Brain microvascular endothelial cell (primary cell): ENCODE measurements around the gene ANO4.

Experiments used
- DNase-seq: peaks from one replicate; pipeline ENCODE4 v3.0.0-alpha.2; 2020
- H3K27ac ChIP-seq: fragments of 250-450 bp; sonication (Bioruptor Pico); 2 replicates; pipeline ENCODE4 v1.5.1; 2020; ENCODE audit warnings: mild to moderate bottlenecking, moderate library complexity
- H3K27me3 ChIP-seq: fragments of 250-450 bp; sonication (Bioruptor Pico); replicated peaks from 2 replicates; pipeline ENCODE4 v1.5.1; 2020; ENCODE audit warnings: mild to moderate bottlenecking
- H3K36me3 ChIP-seq: fragments of 250-450 bp; sonication (Bioruptor Pico); replicated peaks from 2 replicates; pipeline ENCODE4 v1.5.1; 2020; ENCODE audit warnings: mild to moderate bottlenecking
- H3K4me3 ChIP-seq: 2 replicates; pipeline ENCODE4 v1.5.1; 2011; ENCODE audit warnings: low read depth, mild to moderate bottlenecking, control low read depth, low read length, moderate library complexity
- CTCF ChIP-seq: IDR thresholded peaks from 2 replicates; pipeline ENCODE4 v1.5.1; 2011; ENCODE audit warnings: low read depth, mild to moderate bottlenecking, moderate library complexity, low read length, control low read depth, inconsistent platforms; ENCODE audit errors: missing control alignments
- in situ Hi-C: cut with HindIII; loops from 2 replicates; pipeline ENCODE4 v1.10.0; 2017; ENCODE audit warnings: low sequenced_read_pairs, low pct_ligation_motif_present

Gene ANO4

DNA sequence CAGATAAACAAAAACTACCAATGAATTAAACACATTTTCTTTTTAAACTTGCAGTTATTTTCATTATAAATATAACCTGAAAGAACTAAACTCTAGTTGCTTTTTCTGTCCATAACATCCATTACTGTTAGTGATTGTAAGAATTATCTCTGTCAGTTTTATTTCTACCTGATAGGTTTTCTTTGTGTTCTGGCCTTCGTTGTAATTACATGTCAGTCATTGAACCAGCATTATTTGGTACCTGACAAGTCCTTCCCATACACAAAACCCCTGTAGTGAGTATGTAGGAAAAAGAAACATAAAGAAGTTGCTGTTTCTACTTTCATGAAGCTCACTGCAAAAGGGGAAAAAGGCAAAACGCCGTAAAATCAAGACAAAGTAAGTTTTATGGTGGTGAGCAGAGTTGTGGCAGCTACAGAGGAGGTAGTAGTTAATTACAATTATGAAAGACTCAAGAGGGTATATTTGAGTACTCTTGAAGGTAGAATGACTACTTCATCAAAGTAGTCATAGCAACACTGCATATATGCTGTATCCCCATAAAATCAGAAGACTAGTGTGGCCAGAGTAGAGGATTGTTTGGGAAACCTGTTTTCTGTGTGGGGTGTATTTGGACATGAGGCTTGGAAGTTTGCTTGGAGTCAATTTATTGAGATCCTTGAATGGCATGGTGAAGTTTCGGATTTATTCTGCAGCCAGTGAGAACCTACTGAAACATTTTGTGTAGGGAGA, 312.6 kb downstream of the ANO4 start:
- no peaks in the 10 kb centered on the region for H3K36me3 ChIP-seq
- TF ChIP-seq CTCF = no peak
- in situ Hi-C loops = no loop called here
- no peak overlapping the region for H3K4me3 ChIP-seq
- no peak for DNase-seq
- H3K27me3 ChIP-seq = no peaks in the 10 kb centered on the region
- no peak overlapping the region for H3K27ac ChIP-seq

GRCh38 chr12:101108130-101108529, 313.6 kb downstream of the ANO4 start:
- H3K27ac ChIP-seq = no peak overlapping the region
- no peaks in the 10 kb centered on the region for H3K27me3 ChIP-seq
- H3K36me3 ChIP-seq = no peaks in the 10 kb centered on the region
- no peak overlapping the region for H3K4me3 ChIP-seq
- in situ Hi-C loops = no loop called here
- no peak for TF ChIP-seq CTCF
- no peak for DNase-seq

DNA sequence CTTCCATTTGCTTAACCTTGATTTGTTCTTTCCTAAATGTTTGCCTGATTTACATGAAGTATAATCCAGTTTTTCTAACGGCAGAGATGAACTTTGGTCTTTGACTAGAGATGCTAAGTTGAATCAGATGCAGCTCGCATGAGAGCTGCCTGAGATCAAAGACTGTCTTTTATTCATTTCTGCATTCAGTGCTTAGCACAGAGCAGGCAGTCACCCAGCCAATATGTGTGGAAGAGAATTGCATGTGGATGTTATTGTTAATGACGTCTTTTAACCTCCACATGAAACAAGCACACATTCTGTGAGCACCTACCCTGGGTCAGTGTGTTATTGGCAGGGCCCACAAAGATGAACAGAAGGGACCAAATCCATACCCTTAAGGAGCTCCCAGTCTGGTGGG, 316.3 kb downstream of the ANO4 start:
- in situ Hi-C loops = no loop called here
- DNase-seq = no peak
- Histone ChIP-seq H3K27me3 (no peaks in the 10 kb centered on the region), H3K27ac (no peak overlapping the region), H3K4me3 (no peak overlapping the region), H3K36me3 (no peaks in the 10 kb centered on the region)
- TF ChIP-seq CTCF = no peak

- Histone ChIP-seq H3K27ac (no peak overlapping the region), H3K4me3 (no peak overlapping the region), H3K27me3 (no peaks in the 10 kb centered on the region), H3K36me3 (no peaks in the 10 kb centered on the region)
- in situ Hi-C loops = no loop called here
- TF ChIP-seq CTCF = no peak
- DNase-seq = no peak
Observed at GRCh38 chr12:101111441-101111840, 316.9 kb downstream of the ANO4 start.

- H3K27ac ChIP-seq = no peak overlapping the region
- in situ Hi-C loops = no loop called here
- no peak for DNase-seq
- H3K4me3 ChIP-seq = no peak overlapping the region
- H3K36me3 ChIP-seq = no peaks in the 10 kb centered on the region
- TF ChIP-seq CTCF = no peak
- no peaks in the 10 kb centered on the region for H3K27me3 ChIP-seq
Observed at GRCh38 chr12:101115326-101115725, 320.8 kb downstream of the ANO4 start.

- no peak overlapping the region for H3K4me3 ChIP-seq
- no peak for DNase-seq
- no peaks in the 10 kb centered on the region for H3K27me3 ChIP-seq
- no peaks in the 10 kb centered on the region for H3K36me3 ChIP-seq
- no peak for TF ChIP-seq CTCF
- in situ Hi-C loops = no loop called here
- no peak overlapping the region for H3K27ac ChIP-seq
Observed at GRCh38 chr12:101116911-101117310, 322.3 kb downstream of the ANO4 start.
